CD14-positive monocyte (primary cell): ENCODE measurements around the gene LARP6. TPM values are rescaled to one million over a fixed set of nuclear protein-coding genes. Genes with fewer than 3 reads are reported as not detected.

Experiments used
- DNase-seq, 3 donors: peaks; one replicate each; pipeline ENCODE4 v3.0.0-alpha.2; 2011 to 2022
- H2AFZ ChIP-seq: 2 replicates; pipeline ENCODE4 v1.6.0; 2012; ENCODE audit warnings: mild to moderate bottlenecking, low read depth, low read length, inconsistent platforms; ENCODE audit not compliant: insufficient read depth, poor library complexity, severe bottlenecking
- H3K27ac ChIP-seq, 2 donors: 1 replicate in 1 of 2; 2 replicates in 1 of 2; pipeline ENCODE4 v1.5.1; 2012 to 2013; ENCODE audit warnings: low read length in 2 of 2, control low read depth in 1 of 2, inconsistent platforms in 1 of 2, low read depth in 1 of 2, mild to moderate bottlenecking in 1 of 2
- H3K27me3 ChIP-seq, 2 donors: one replicate each; pipeline versions ENCODE4 v1.6.0 to v1.6.1; 2011 to 2013; ENCODE audit warnings: low read length in 2 of 2; ENCODE audit not compliant: control insufficient read depth in 2 of 2, insufficient read depth in 2 of 2
- H3K36me3 ChIP-seq, 2 donors: replicated peaks in 1 of 2; 1 replicate in 1 of 2; 2 replicates in 1 of 2; pipeline versions ENCODE4 v1.5.1 to v1.6.1; 2012 to 2013; ENCODE audit warnings: low read length in 2 of 2, control low read depth in 1 of 2, inconsistent platforms in 1 of 2, mild to moderate bottlenecking in 1 of 2; ENCODE audit not compliant: insufficient read depth in 2 of 2, control insufficient read depth in 1 of 2
- H3K4me1 ChIP-seq, 2 donors: 1 replicate in 1 of 2; 2 replicates in 1 of 2; pipeline versions ENCODE4 v1.5.1 to v1.6.1; 2012 to 2013; ENCODE audit warnings: low read length in 2 of 2, control low read depth in 1 of 2, inconsistent platforms in 1 of 2, mild to moderate bottlenecking in 1 of 2, moderate library complexity in 1 of 2; ENCODE audit not compliant: insufficient read depth in 2 of 2, control insufficient read depth in 1 of 2
- H3K4me2 ChIP-seq: replicated peaks from 2 replicates; pipeline ENCODE3; 2012; ENCODE audit warnings: low read length, moderate library complexity, mild to moderate bottlenecking; ENCODE audit not compliant: poor library complexity, severe bottlenecking; ENCODE audit errors: extremely low read depth
- H3K4me3 ChIP-seq, 3 experiments: fragments of 200-600 bp in 1 of 3; sonication (generic) in 1 of 3; replicated peaks in 1 of 3; 1 replicate in 2 of 3; 2 replicates in 1 of 3; pipeline ENCODE4 v1.5.1; 2011 to 2013; ENCODE audit warnings: low read length in 3 of 3, mild to moderate bottlenecking in 3 of 3, control low read depth in 2 of 3, low read depth in 2 of 3, inconsistent platforms in 1 of 3, moderate library complexity in 1 of 3
- H3K79me2 ChIP-seq: 2 replicates; pipeline ENCODE4 v1.6.0; 2012; ENCODE audit warnings: mild to moderate bottlenecking, control low read depth, inconsistent platforms, low read length, moderate library complexity; ENCODE audit not compliant: insufficient read depth
- H3K9ac ChIP-seq: 2 replicates; pipeline ENCODE4 v1.6.0; 2017; ENCODE audit warnings: low read length, mild to moderate bottlenecking; ENCODE audit not compliant: insufficient read depth, poor library complexity, severe bottlenecking
- H3K9me3 ChIP-seq, 2 donors: replicated peaks in 1 of 2; 1 replicate in 1 of 2; 2 replicates in 1 of 2; pipeline versions ENCODE4 v1.5.1 to v1.6.1; 2012 to 2013; ENCODE audit warnings: low read length in 2 of 2, control low read depth in 1 of 2; ENCODE audit not compliant: control insufficient read depth in 1 of 2, insufficient read depth in 1 of 2
- H4K20me1 ChIP-seq: 2 replicates; pipeline ENCODE4 v1.6.0; 2012; ENCODE audit warnings: mild to moderate bottlenecking, low read length, control low read depth, moderate library complexity; ENCODE audit not compliant: insufficient read depth
- H3K27ac Mint-ChIP-seq, 7 donors: one replicate each; pipeline ENCODE4 v1.8.0; 2020; ENCODE audit warnings: mild to moderate bottlenecking in 7 of 7, mixed read lengths in 7 of 7, moderate library complexity in 6 of 7, inconsistent platforms in 2 of 7
- H3K27me3 Mint-ChIP-seq, 3 donors: one replicate each; pipeline ENCODE4 v1.8.0; 2021 to 2022; ENCODE audit warnings: low read depth in 3 of 3, mild to moderate bottlenecking in 3 of 3, mixed read lengths in 3 of 3, moderate library complexity in 3 of 3, inconsistent platforms in 1 of 3
- H3K36me3 Mint-ChIP-seq, 2 donors: one replicate each; pipeline ENCODE4 v1.8.0; 2020; ENCODE audit warnings: mixed read lengths in 2 of 2, inconsistent platforms in 1 of 2, mild to moderate bottlenecking in 1 of 2
- H3K4me1 Mint-ChIP-seq: one replicate; pipeline ENCODE4 v1.8.0; 2020; ENCODE audit warnings: mild to moderate bottlenecking, mixed read lengths
- H3K4me3 Mint-ChIP-seq, 2 donors: one replicate each; pipeline ENCODE4 v1.8.0; 2020; ENCODE audit warnings: mild to moderate bottlenecking in 2 of 2, mixed read lengths in 2 of 2, moderate library complexity in 1 of 2
- H3K9me3 Mint-ChIP-seq, 7 donors: one replicate each; pipeline ENCODE4 v1.8.0; 2020 to 2022; ENCODE audit warnings: mixed read lengths in 7 of 7, mild to moderate bottlenecking in 6 of 7, moderate library complexity in 6 of 7, inconsistent platforms in 2 of 7
- WGBS: methylation state at CpG from one replicate; pipeline ENCODE4 v1.1.5; 2013; ENCODE audit warnings: missing lambda C conversion rate; ENCODE audit not compliant: insufficient coverage; 5-methylcytosine and 5-hydroxymethylcytosine counted together
- intact Hi-C, 2 donors: fragments of 100-400 bp; cut with micrococcal nuclease; formaldehyde crosslinking; loops; one replicate each; pipeline versions ENCODE4 v1.15.0 to v1.15.1; 2023
- polyA plus RNA-seq, 3 donors: library from polyadenylated mRNA; depleted of rRNA in 1 of 3; unstranded in 2 of 3; stranded (reverse) in 1 of 3; fragments of 300-500 nt in 2 of 3; fragments of >200 nt in 1 of 3; fragmentation: Illumina TruSeq in 2 of 3; gene quantifications; 1 replicate in 2 of 3; 2 replicates in 1 of 3; pipeline ENCODE4 v1.2.3, GENCODE V29; 2012 to 2021
- TF ChIP-seq, protein P1 (sequence below): fragments of 200-600 bp; IDR thresholded peaks from one replicate; pipeline ENCODE4 v1.8.0; 2022; ENCODE audit warnings: antibody characterized with exemption, mild to moderate bottlenecking

The LARP6 gene
- polyA plus RNA-seq, 3 donors: not detected

- H3K4me1 ChIP-seq: no peaks in the 10 kb centered on the region
- no peaks in the 10 kb centered on the region for H3K79me2 ChIP-seq
- H3K36me3 ChIP-seq: no peaks in the 10 kb centered on the region
- no peaks in the 10 kb centered on the region for H3K36me3 Mint-ChIP-seq
- no peak overlapping the region for H3K27ac ChIP-seq
- no peak overlapping the region for H3K4me3 ChIP-seq
- H3K9ac ChIP-seq: no peak overlapping the region
- no peak overlapping the region for H2AFZ ChIP-seq
- H4K20me1 ChIP-seq: no peaks in the 10 kb centered on the region
- intact Hi-C loops: no loop called here
- no peak overlapping the region for H3K4me2 ChIP-seq
- no peak for DNase-seq
- 100% methylated on average over 2 of the region's 4 CpGs for WGBS
- H3K27ac Mint-ChIP-seq: no peak overlapping the region
- H3K9me3 ChIP-seq: no peaks in the 10 kb centered on the region
- H3K27me3 ChIP-seq: peaks cover 0 to 8% of the 10 kb centered on the region in 2 donors
- no peaks in the 10 kb centered on the region for H3K4me1 Mint-ChIP-seq
- H3K9me3 Mint-ChIP-seq: no peaks in the 10 kb centered on the region
- peaks cover 9 to 15% (median 11%) of the 10 kb centered on the region in 3 donors for H3K27me3 Mint-ChIP-seq
- H3K4me3 Mint-ChIP-seq: no peak overlapping the region
- TF ChIP-seq, protein P1, sequence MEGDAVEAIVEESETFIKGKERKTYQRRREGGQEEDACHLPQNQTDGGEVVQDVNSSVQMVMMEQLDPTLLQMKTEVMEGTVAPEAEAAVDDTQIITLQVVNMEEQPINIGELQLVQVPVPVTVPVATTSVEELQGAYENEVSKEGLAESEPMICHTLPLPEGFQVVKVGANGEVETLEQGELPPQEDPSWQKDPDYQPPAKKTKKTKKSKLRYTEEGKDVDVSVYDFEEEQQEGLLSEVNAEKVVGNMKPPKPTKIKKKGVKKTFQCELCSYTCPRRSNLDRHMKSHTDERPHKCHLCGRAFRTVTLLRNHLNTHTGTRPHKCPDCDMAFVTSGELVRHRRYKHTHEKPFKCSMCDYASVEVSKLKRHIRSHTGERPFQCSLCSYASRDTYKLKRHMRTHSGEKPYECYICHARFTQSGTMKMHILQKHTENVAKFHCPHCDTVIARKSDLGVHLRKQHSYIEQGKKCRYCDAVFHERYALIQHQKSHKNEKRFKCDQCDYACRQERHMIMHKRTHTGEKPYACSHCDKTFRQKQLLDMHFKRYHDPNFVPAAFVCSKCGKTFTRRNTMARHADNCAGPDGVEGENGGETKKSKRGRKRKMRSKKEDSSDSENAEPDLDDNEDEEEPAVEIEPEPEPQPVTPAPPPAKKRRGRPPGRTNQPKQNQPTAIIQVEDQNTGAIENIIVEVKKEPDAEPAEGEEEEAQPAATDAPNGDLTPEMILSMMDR: no peak
Measured at GRCh38 chr15:70786996-70787395, 67.0 kb downstream of the LARP6 start.

DNA sequence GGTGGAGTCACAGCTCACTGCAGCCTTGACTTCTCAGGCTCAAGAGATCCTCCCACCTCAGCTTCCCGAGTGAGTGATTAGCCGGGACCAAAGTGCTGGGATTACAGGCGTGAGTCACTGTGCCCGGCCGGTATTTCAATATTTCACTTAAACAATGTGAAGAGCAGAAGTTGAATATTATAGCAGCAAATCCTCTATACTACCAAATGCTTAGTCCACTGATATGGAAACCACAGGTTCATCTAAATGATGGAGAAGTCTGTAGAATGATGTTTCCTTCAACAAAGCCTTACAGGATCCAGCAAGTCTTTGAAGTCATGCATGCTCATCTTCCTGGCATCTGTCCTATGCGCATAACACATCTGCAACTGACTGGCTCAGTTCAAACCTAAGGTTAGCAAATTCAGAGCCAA lies 70.3 kb downstream of the LARP6 start:
- no peak overlapping the region for H3K4me3 Mint-ChIP-seq
- no peak overlapping the region for H2AFZ ChIP-seq
- H3K4me1 Mint-ChIP-seq: no peaks in the 10 kb centered on the region
- no peak for DNase-seq
- no peak overlapping the region for H3K4me2 ChIP-seq
- H3K9me3 ChIP-seq: no peaks in the 10 kb centered on the region
- H3K9me3 Mint-ChIP-seq: peaks cover 0 to 2% (median 0%) of the 10 kb centered on the region in 7 donors
- no peak overlapping the region for H3K27ac Mint-ChIP-seq
- H3K36me3 Mint-ChIP-seq: no peaks in the 10 kb centered on the region
- peaks cover 14 to 22% (median 19%) of the 10 kb centered on the region in 3 donors for H3K27me3 Mint-ChIP-seq
- no peaks in the 10 kb centered on the region for H4K20me1 ChIP-seq
- no peaks in the 10 kb centered on the region for H3K79me2 ChIP-seq
- WGBS: 100% methylated on average over 1 of the region's 6 CpGs
- no peaks in the 10 kb centered on the region for H3K4me1 ChIP-seq
- no peak overlapping the region for H3K9ac ChIP-seq
- H3K4me3 ChIP-seq: no peak overlapping the region
- TF ChIP-seq, protein P1: no peak
- intact Hi-C loops: no loop called here
- H3K36me3 ChIP-seq: no peaks in the 10 kb centered on the region
- peaks cover 0 to 8% of the 10 kb centered on the region in 2 donors for H3K27me3 ChIP-seq
- H3K27ac ChIP-seq: no peak overlapping the region
